RWPE2 (cell line): ENCODE data around the gene DCDC2.

Source experiments
- ATAC-seq: fragments of 200-7000 bp; cut with Tn5 transposase; 3 replicates; pipeline ENCODE4 v1.9.1; 2021; ENCODE audit warnings: low read depth
- DNase-seq: peaks from one replicate; pipeline ENCODE4 v3.0.0-alpha.2; 2020; ENCODE audit warnings: low spot score
- H3K27ac ChIP-seq: fragments of 450-650 bp; 2 replicates; pipeline ENCODE4 v1.5.1; 2017; ENCODE audit warnings: mild to moderate bottlenecking; ENCODE audit not compliant: poor library complexity, severe bottlenecking
- H3K27me3 ChIP-seq: fragments of 250-450 bp; sonication (Bioruptor Pico); 2 replicates; pipeline ENCODE4 v1.5.1; 2021; ENCODE audit warnings: mild to moderate bottlenecking, moderate library complexity; ENCODE audit not compliant: insufficient read depth, poor library complexity, severe bottlenecking
- H3K36me3 ChIP-seq: fragments of 250-450 bp; sonication (Bioruptor Pico); 2 replicates; pipeline ENCODE4 v1.5.1; 2020; ENCODE audit warnings: low read depth, mild to moderate bottlenecking, moderate library complexity
- H3K4me1 ChIP-seq: fragments of 250-450 bp; sonication (Bioruptor Pico); 2 replicates; pipeline ENCODE4 v1.5.1; 2021; ENCODE audit warnings: mild to moderate bottlenecking, moderate library complexity; ENCODE audit not compliant: insufficient read depth, poor library complexity, severe bottlenecking
- H3K4me3 ChIP-seq: fragments of 250-450 bp; sonication (Bioruptor Pico); 2 replicates; pipeline ENCODE4 v1.5.1; 2021; ENCODE audit warnings: mild to moderate bottlenecking, moderate library complexity; ENCODE audit not compliant: severe bottlenecking
- H3K9me3 ChIP-seq: fragments of 250-450 bp; sonication (Bioruptor Pico); 2 replicates; pipeline ENCODE4 v1.5.1; 2021; ENCODE audit warnings: mild to moderate bottlenecking, moderate library complexity; ENCODE audit not compliant: severe bottlenecking
- CTCF ChIP-seq: fragments of 450-650 bp; IDR thresholded peaks from one replicate; pipeline ENCODE4 v1.5.1; 2017; ENCODE audit warnings: mild to moderate bottlenecking, moderate library complexity; ENCODE audit not compliant: poor library complexity, severe bottlenecking

The DCDC2 gene

GRCh38 chr6:24154121-24154520 lies 203.7 kb downstream of the DCDC2 start:
- H3K27ac ChIP-seq: no peak overlapping the region
- ATAC-seq (peak; percentile 86), DNase-seq (no peak)
- TF ChIP-seq CTCF: no peak
- H3K9me3 ChIP-seq: no peaks in the 10 kb centered on the region
- no peaks in the 10 kb centered on the region for H3K27me3 ChIP-seq
- no peaks in the 10 kb centered on the region for H3K36me3 ChIP-seq
- no peaks in the 10 kb centered on the region for H3K4me1 ChIP-seq
- H3K4me3 ChIP-seq: no peak overlapping the region

- DNase-seq (no peak), ATAC-seq (no peak)
- H3K36me3 ChIP-seq: no peaks in the 10 kb centered on the region
- no peak overlapping the region for H3K27ac ChIP-seq
- H3K4me1 ChIP-seq: no peaks in the 10 kb centered on the region
- TF ChIP-seq CTCF: no peak
- H3K27me3 ChIP-seq: no peaks in the 10 kb centered on the region
- H3K4me3 ChIP-seq: no peak overlapping the region
- H3K9me3 ChIP-seq: no peaks in the 10 kb centered on the region
These were observed 205.8 kb downstream of the DCDC2 start for GRCh38 chr6:24152014-24152413.

GRCh38 chr6:24149836-24150235 lies 208.0 kb downstream of the DCDC2 start:
- no peak overlapping the region for H3K4me3 ChIP-seq
- no peak for DNase-seq
- no peak for TF ChIP-seq CTCF
- no peaks in the 10 kb centered on the region for H3K9me3 ChIP-seq
- no peak for ATAC-seq
- H3K4me1 ChIP-seq: no peaks in the 10 kb centered on the region
- H3K27ac ChIP-seq: no peak overlapping the region
- no peaks in the 10 kb centered on the region for H3K27me3 ChIP-seq
- no peaks in the 10 kb centered on the region for H3K36me3 ChIP-seq

GRCh38 chr6:24149296-24149695 lies 208.6 kb downstream of the DCDC2 start:
- DNase-seq (no peak), ATAC-seq (no peak)
- H3K27ac ChIP-seq: no peak overlapping the region
- no peaks in the 10 kb centered on the region for H3K27me3 ChIP-seq
- no peaks in the 10 kb centered on the region for H3K36me3 ChIP-seq
- no peak for TF ChIP-seq CTCF
- H3K9me3 ChIP-seq: no peaks in the 10 kb centered on the region
- H3K4me3 ChIP-seq: no peak overlapping the region
- no peaks in the 10 kb centered on the region for H3K4me1 ChIP-seq

GRCh38 chr6:24148684-24149083 lies 209.2 kb downstream of the DCDC2 start:
- H3K9me3 ChIP-seq: no peaks in the 10 kb centered on the region
- ATAC-seq (no peak), DNase-seq (no peak)
- TF ChIP-seq CTCF: no peak
- H3K27me3 ChIP-seq: no peaks in the 10 kb centered on the region
- H3K36me3 ChIP-seq: no peaks in the 10 kb centered on the region
- H3K4me1 ChIP-seq: no peaks in the 10 kb centered on the region
- H3K27ac ChIP-seq: no peak overlapping the region
- H3K4me3 ChIP-seq: no peak overlapping the region
